Measurements from ENCODE around the gene ULK3.

The ULK3 gene

GRCh38 chr15:74873036-74873755 lies 30.2 kb upstream of the ULK3 start, which contains the start of gene SCAMP2:
Gene SCAMP2, minus strand, starts transcription at chr15:74873365. Its CDS starts 110 bp downstream, at chr15:74873255.
- peak; percentile 96 for DNase-seq (ENCODE audit: low spot score)
- TF ChIP-seq CTCF (IDR thresholded peaks at IDR 0.05; ENCODE audit: extremely low read depth, insufficient read depth, missing control alignments), result no peak
- in situ Hi-C loops (cut with MboI; ENCODE audit: low pct_unique_long_range_greater_than_20kb, low sequenced_read_pairs, unreplicated experiment), result no loop called here

GRCh38 chr15:74872702-74873035 lies 29.7 kb upstream of the ULK3 start:
- no peak for TF ChIP-seq CTCF (IDR thresholded peaks at IDR 0.05; ENCODE audit: extremely low read depth, insufficient read depth, missing control alignments)
- no peak for DNase-seq (ENCODE audit: low spot score)
- in situ Hi-C loops (cut with MboI; ENCODE audit: low pct_unique_long_range_greater_than_20kb, low sequenced_read_pairs, unreplicated experiment), result no loop called here

- DNase-seq (ENCODE audit: low spot score), result no peak
- in situ Hi-C loops (cut with MboI; ENCODE audit: low pct_unique_long_range_greater_than_20kb, low sequenced_read_pairs, unreplicated experiment), result no loop called here
- TF ChIP-seq CTCF (IDR thresholded peaks at IDR 0.05; ENCODE audit: extremely low read depth, insufficient read depth, missing control alignments), result no peak
Observed at GRCh38 chr15:74870436-74871215, 27.7 kb upstream of the ULK3 start.

GRCh38 chr15:74869726-74870407 lies 26.9 kb upstream of the ULK3 start:
- peak; percentile 78 for DNase-seq (ENCODE audit: low spot score)
- TF ChIP-seq CTCF (IDR thresholded peaks at IDR 0.05; ENCODE audit: extremely low read depth, insufficient read depth, missing control alignments), result no peak
- in situ Hi-C loops (cut with MboI; ENCODE audit: low pct_unique_long_range_greater_than_20kb, low sequenced_read_pairs, unreplicated experiment), result no loop called here

GRCh38 chr15:74869372-74869725 lies 26.4 kb upstream of the ULK3 start:
- no peak for TF ChIP-seq CTCF (IDR thresholded peaks at IDR 0.05; ENCODE audit: extremely low read depth, insufficient read depth, missing control alignments)
- no peak for DNase-seq (ENCODE audit: low spot score)
- in situ Hi-C loops (cut with MboI; ENCODE audit: low pct_unique_long_range_greater_than_20kb, low sequenced_read_pairs, unreplicated experiment), result no loop called here

- no peak for DNase-seq (ENCODE audit: low spot score)
- in situ Hi-C loops (cut with MboI; ENCODE audit: low pct_unique_long_range_greater_than_20kb, low sequenced_read_pairs, unreplicated experiment), result no loop called here
Observed at GRCh38 chr15:74868059-74868458, 25.1 kb upstream of the ULK3 start.

More at GRCh38 chr15:74868059-74868458, 25.1 kb upstream of the ULK3 start:
- TF ChIP-seq CTCF (IDR thresholded peaks at IDR 0.05; ENCODE audit: extremely low read depth, insufficient read depth, missing control alignments), result no peak

Data from GM13977 (cell line).